GM23338 (cell line): Measurements from ENCODE around the gene TRAIP. TPM values are rescaled to one million over a fixed set of nuclear protein-coding genes. Genes with fewer than 3 reads are reported as not detected.

ENCODE experiments used
- ATAC-seq: fragments of 200-7000 bp; cut with Tn5 transposase; 3 replicates; pipeline ENCODE4 v1.9.1; 2020
- DNase-seq: peaks from one replicate; pipeline ENCODE4 v3.0.0-alpha.2; 2015; ENCODE audit warnings: low spot score
- H2AFZ ChIP-seq: fragments of 200-600 bp; sonication (generic); 2 replicates; pipeline ENCODE4 v1.8.0; 2016; ENCODE audit warnings: antibody characterized with exemption, mild to moderate bottlenecking, moderate library complexity
- H3F3A ChIP-seq: fragments of 200-600 bp; sonication (generic); replicated peaks from 2 replicates; pipeline ENCODE4 v1.8.0; 2017; ENCODE audit warnings: antibody characterized with exemption, mixed run types, low read depth
- H3K27ac ChIP-seq: fragments of 200-600 bp; sonication (generic); 2 replicates; pipeline ENCODE4 v1.6.1; 2016; ENCODE audit warnings: low read depth
- H3K27me3 ChIP-seq: fragments of 200-600 bp; sonication (generic); 2 replicates; pipeline ENCODE4 v1.8.0; 2016; ENCODE audit warnings: mild to moderate bottlenecking, mixed run types, moderate library complexity; ENCODE audit not compliant: insufficient read depth
- H3K36me3 ChIP-seq: fragments of 200-600 bp; sonication (generic); 2 replicates; pipeline ENCODE4 v1.8.0; 2016; ENCODE audit warnings: mild to moderate bottlenecking; ENCODE audit not compliant: insufficient read depth
- H3K4me1 ChIP-seq: fragments of 200-600 bp; sonication (generic); 2 replicates; pipeline ENCODE4 v1.8.0; 2016; ENCODE audit warnings: mild to moderate bottlenecking, moderate library complexity; ENCODE audit not compliant: insufficient read depth
- H3K4me2 ChIP-seq: fragments of 200-600 bp; sonication (generic); 2 replicates; pipeline ENCODE4 v1.7.1; 2017; ENCODE audit warnings: mixed run types
- H3K4me3 ChIP-seq: fragments of 200-600 bp; sonication (generic); 2 replicates; pipeline ENCODE4 v1.6.1; 2016; ENCODE audit warnings: mixed run types
- H3K79me2 ChIP-seq: fragments of 200-600 bp; sonication (generic); replicated peaks from 2 replicates; pipeline ENCODE4 v1.8.0; 2017; ENCODE audit warnings: mild to moderate bottlenecking; ENCODE audit not compliant: insufficient read depth
- H3K9me2 ChIP-seq: fragments of 200-600 bp; sonication (generic); 2 replicates; pipeline ENCODE4 v1.8.0; 2017; ENCODE audit not compliant: insufficient read depth
- H4K20me1 ChIP-seq: fragments of 200-600 bp; sonication (generic); replicated peaks from 2 replicates; pipeline ENCODE4 v1.8.0; 2017; ENCODE audit warnings: mild to moderate bottlenecking; ENCODE audit not compliant: insufficient read depth
- H3K27ac Mint-ChIP-seq: 2 replicates; pipeline ENCODE4 v1.8.0; 2020; ENCODE audit warnings: inconsistent platforms, mild to moderate bottlenecking, moderate library complexity, mixed read lengths
- H3K27me3 Mint-ChIP-seq: 3 replicates; pipeline ENCODE4 v1.8.0; 2022; ENCODE audit warnings: low read depth, mild to moderate bottlenecking, moderate library complexity, mixed read lengths, inconsistent platforms; ENCODE audit not compliant: insufficient read depth, poor library complexity
- H3K36me3 Mint-ChIP-seq: 3 replicates; pipeline ENCODE4 v1.8.0; 2021; ENCODE audit warnings: low read depth, mild to moderate bottlenecking, inconsistent platforms, moderate library complexity, mixed read lengths
- H3K4me1 Mint-ChIP-seq: 3 replicates; pipeline ENCODE4 v1.8.0; 2020; ENCODE audit warnings: mild to moderate bottlenecking, inconsistent platforms, mixed read lengths
- H3K4me3 Mint-ChIP-seq: 3 replicates; pipeline ENCODE4 v1.8.0; 2021; ENCODE audit warnings: moderate library complexity, mild to moderate bottlenecking, inconsistent platforms, mixed read lengths
- H3K9me3 Mint-ChIP-seq: 3 replicates; pipeline ENCODE4 v1.8.0; 2020; ENCODE audit warnings: moderate library complexity, mild to moderate bottlenecking, inconsistent platforms, mixed read lengths
- CREB1 ChIP-seq: fragments of 250-450 bp; sonication (Bioruptor Pico); IDR thresholded peaks from 2 replicates; pipeline ENCODE4 v1.5.0; 2020; ENCODE audit warnings: low read depth, mild to moderate bottlenecking, moderate library complexity
- EZH2 ChIP-seq: fragments of 200-600 bp; sonication (generic); IDR thresholded peaks from one replicate; pipeline ENCODE4 v1.8.0; 2017; ENCODE audit warnings: antibody characterized with exemption, mild to moderate bottlenecking, low read depth; ENCODE audit not compliant: unreplicated experiment
- JUNB ChIP-seq: IDR thresholded peaks from one replicate; pipeline ENCODE4 v1.6.1; 2016; ENCODE audit warnings: antibody characterized with exemption; ENCODE audit not compliant: unreplicated experiment
- NANOG ChIP-seq: IDR thresholded peaks from 2 replicates; pipeline ENCODE4 v1.6.1; 2016; ENCODE audit warnings: antibody characterized with exemption, borderline replicate concordance
- STAT1 ChIP-seq: IDR thresholded peaks from one replicate; pipeline ENCODE4 v1.6.1; 2016; ENCODE audit warnings: antibody characterized with exemption; ENCODE audit not compliant: unreplicated experiment
- ZNF331 ChIP-seq: fragments of 250-450 bp; sonication (Bioruptor Pico); IDR thresholded peaks from 2 replicates; pipeline ENCODE4 v1.5.0; 2020; ENCODE audit warnings: low read depth, mild to moderate bottlenecking, moderate library complexity
- polyA plus RNA-seq: library from polyadenylated mRNA; unstranded; fragments of >200 nt; fragmentation: Nextera tagmentation; extraction: Ambion mirVana; gene quantifications from 2 replicates; pipeline ENCODE4 v1.2.1, GENCODE V29; 2016
- total RNA-seq: library from RNA; depleted of rRNA; stranded (reverse); fragments of >200 nt; shearing (Covaris generic); gene quantifications from 2 replicates; pipeline ENCODE4 v1.2.3, GENCODE V29; 2014
- TF ChIP-seq, protein P1 (sequence below): IDR thresholded peaks from one replicate; pipeline ENCODE4 v1.6.1; 2018; ENCODE audit warnings: antibody characterized with exemption; ENCODE audit not compliant: unreplicated experiment
- TF ChIP-seq, protein P2 (sequence below), 2 experiments: fragments of 200-600 bp in 1 of 2; sonication (generic) in 1 of 2; conservative IDR thresholded peaks; 2 replicates each; pipeline versions ENCODE4 v1.5.1 to v1.6.1; 2016 to 2017; ENCODE audit warnings: antibody characterized with exemption in 2 of 2, low read depth in 2 of 2, mild to moderate bottlenecking in 2 of 2, moderate library complexity in 1 of 2

TRAIP gene
- total and polyA plus RNA-seq, 2 experiments from 2014 or later = 15.3 to 16.6 TPM

DNA sequence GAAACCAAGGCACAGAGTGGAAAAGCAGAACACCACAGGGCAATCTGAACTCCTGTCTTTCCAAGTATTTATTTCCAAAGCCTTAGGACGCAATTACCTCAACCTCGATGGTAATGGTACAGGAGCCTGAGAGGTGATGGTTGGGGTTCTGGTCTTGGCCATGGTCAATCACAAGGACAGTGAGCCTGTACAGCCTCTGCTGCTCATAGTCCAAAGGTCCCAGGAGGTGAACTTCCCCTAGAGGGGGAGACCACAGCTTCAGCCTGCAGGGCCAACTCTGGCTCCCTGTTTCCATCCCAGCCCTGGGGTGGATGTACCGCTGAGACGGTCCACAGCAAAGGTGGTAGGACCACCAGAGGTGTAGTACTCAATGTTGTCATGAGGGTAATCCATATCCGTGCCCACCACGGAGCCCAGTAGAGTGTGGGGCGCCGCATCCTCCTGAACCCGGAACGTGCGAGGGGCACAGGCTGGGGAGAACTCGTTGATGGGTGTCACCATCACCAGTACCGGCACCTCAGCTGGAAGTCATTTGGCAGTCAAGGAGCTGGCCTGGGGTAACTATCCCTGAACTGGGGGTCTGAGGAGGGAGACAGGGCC is 62.8 kb downstream of the TRAIP start (continued):
- TF ChIP-seq, protein P1, sequence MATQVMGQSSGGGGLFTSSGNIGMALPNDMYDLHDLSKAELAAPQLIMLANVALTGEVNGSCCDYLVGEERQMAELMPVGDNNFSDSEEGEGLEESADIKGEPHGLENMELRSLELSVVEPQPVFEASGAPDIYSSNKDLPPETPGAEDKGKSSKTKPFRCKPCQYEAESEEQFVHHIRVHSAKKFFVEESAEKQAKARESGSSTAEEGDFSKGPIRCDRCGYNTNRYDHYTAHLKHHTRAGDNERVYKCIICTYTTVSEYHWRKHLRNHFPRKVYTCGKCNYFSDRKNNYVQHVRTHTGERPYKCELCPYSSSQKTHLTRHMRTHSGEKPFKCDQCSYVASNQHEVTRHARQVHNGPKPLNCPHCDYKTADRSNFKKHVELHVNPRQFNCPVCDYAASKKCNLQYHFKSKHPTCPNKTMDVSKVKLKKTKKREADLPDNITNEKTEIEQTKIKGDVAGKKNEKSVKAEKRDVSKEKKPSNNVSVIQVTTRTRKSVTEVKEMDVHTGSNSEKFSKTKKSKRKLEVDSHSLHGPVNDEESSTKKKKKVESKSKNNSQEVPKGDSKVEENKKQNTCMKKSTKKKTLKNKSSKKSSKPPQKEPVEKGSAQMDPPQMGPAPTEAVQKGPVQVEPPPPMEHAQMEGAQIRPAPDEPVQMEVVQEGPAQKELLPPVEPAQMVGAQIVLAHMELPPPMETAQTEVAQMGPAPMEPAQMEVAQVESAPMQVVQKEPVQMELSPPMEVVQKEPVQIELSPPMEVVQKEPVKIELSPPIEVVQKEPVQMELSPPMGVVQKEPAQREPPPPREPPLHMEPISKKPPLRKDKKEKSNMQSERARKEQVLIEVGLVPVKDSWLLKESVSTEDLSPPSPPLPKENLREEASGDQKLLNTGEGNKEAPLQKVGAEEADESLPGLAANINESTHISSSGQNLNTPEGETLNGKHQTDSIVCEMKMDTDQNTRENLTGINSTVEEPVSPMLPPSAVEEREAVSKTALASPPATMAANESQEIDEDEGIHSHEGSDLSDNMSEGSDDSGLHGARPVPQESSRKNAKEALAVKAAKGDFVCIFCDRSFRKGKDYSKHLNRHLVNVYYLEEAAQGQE = no peak

DNA sequence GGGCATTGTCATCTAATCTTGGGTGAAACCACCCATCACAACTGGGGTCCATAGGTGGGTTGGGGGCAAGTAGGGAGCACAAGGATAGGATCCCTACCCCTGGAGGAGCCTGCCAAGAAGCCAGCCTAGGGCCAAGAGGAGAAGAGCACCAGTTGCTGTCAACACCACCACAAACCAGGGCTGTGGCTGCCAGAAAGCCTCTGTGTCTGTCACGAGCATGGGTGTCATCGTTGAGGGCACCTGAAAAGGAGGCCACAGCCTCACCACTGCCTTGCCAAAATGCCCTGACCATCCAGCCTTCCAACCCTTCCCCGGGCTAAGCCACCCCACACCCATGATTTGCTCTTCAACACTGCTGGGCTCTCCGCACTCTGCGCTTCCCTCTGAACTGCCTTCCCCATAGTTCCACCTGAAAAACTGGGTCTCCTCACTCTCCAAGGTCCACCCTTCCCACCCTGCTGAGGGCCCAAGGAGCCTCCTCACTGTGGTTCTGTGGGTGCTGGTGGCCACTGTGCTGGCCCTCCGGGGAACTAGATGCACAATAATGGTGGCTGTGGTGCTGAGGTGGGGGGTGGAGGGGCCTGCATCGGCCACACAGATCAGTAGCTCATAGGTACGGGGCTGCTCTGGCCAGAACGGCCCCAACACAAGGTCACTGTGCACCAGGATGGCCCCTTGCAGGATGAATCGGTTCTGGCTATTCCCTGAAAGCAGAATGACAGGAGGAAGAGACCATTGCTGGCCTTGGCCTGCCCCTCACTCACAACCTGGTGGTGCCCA is 63.8 kb downstream of the TRAIP start:
- Histone ChIP-seq H3K79me2 (no peaks in the 10 kb centered on the region), H3K27ac (no peak overlapping the region), H3K27me3 (no peaks in the 10 kb centered on the region), H3K4me1 (no peaks in the 10 kb centered on the region), H2AFZ (no peak overlapping the region), H3K36me3 (no peaks in the 10 kb centered on the region), H3K4me3 (no peak overlapping the region), H4K20me1 (no peaks in the 10 kb centered on the region), H3F3A (no peaks in the 10 kb centered on the region; the same call in 1 of the 2 replicates), H3K4me2 (no peak overlapping the region), H3K9me2 (no peaks in the 10 kb centered on the region)
- DNase-seq (no peak), ATAC-seq (no peak)
- no peaks in the 10 kb centered on the region for H3K36me3 Mint-ChIP-seq
- no peak overlapping the region for H3K27ac Mint-ChIP-seq
- peaks cover 8% of the 10 kb centered on the region for H3K27me3 Mint-ChIP-seq
- no peaks in the 10 kb centered on the region for H3K9me3 Mint-ChIP-seq
- TF ChIP-seq STAT1 (no peak), EZH2 (no peak), NANOG (no peak), CREB1 (CRISPR knock-in tag) (no peak), JUNB (no peak), ZNF331 (CRISPR knock-in tag) (no peak)
- TF ChIP-seq, protein P1 = no peak
- TF ChIP-seq, protein P2, sequence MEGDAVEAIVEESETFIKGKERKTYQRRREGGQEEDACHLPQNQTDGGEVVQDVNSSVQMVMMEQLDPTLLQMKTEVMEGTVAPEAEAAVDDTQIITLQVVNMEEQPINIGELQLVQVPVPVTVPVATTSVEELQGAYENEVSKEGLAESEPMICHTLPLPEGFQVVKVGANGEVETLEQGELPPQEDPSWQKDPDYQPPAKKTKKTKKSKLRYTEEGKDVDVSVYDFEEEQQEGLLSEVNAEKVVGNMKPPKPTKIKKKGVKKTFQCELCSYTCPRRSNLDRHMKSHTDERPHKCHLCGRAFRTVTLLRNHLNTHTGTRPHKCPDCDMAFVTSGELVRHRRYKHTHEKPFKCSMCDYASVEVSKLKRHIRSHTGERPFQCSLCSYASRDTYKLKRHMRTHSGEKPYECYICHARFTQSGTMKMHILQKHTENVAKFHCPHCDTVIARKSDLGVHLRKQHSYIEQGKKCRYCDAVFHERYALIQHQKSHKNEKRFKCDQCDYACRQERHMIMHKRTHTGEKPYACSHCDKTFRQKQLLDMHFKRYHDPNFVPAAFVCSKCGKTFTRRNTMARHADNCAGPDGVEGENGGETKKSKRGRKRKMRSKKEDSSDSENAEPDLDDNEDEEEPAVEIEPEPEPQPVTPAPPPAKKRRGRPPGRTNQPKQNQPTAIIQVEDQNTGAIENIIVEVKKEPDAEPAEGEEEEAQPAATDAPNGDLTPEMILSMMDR (conservative IDR thresholded peaks at IDR 0.05; ENCODE audit: low read depth in 2 of 2) = no peak
- no peak overlapping the region for H3K4me3 Mint-ChIP-seq
- no peaks in the 10 kb centered on the region; the same call in 1 of the 3 replicates for H3K4me1 Mint-ChIP-seq
